HCT116 (cell line): ENCODE results near the gene CWC15. TPM values are rescaled to one million over a fixed set of nuclear protein-coding genes. Genes with fewer than 3 reads are reported as not detected.

Source experiments
- ATAC-seq: fragments of 200-7000 bp; cut with Tn5 transposase; 2 replicates; pipeline ENCODE4 v1.9.1; 2020; ENCODE audit warnings: mild to moderate bottlenecking, moderate library complexity
- BruUV-seq: library from RNA; stranded (reverse); fragments of 400-500 nt; replicated peaks from 2 replicates; lab custom pipeline; 2021; lab: Mats Ljungman, UMichigan
- CTCF ChIA-PET: fragments of 300-600 bp; sonication (Branson Sonifier 250); formaldehyde crosslinking; loops from one replicate; lab custom pipeline; 2021; ENCODE audit warnings: antibody characterized with exemption; lab: Charles Lee
- POLR2A ChIA-PET: fragments of 300-600, 350-600 bp; sonication (Branson Sonifier 250); formaldehyde crosslinking; loops from one replicate; lab custom pipeline; 2021; ENCODE audit warnings: antibody characterized with exemption; lab: Charles Lee
- RAD21 ChIA-PET, 2 experiments: fragments of 300-600 bp; sonication (Branson Sonifier 250); formaldehyde crosslinking; loops; one replicate each; lab custom pipeline; 2023; ENCODE audit warnings: low total read pairs in 2 of 2; ENCODE audit not compliant: uncharacterized antibody in 2 of 2, unreplicated experiment in 2 of 2, low non-redundant PET in 1 of 2; lab: Charles Lee
- DNase-seq: peaks from one replicate; pipeline ENCODE4 v3.0.0-alpha.2; 2010; ENCODE audit warnings: low read depth, low spot score
- H2AFZ ChIP-seq: fragments of 200-600 bp; shearing (Covaris generic), sonication (generic); 2 replicates; pipeline ENCODE4 v1.6.1; 2017; ENCODE audit warnings: low read depth, mixed run types, mixed read lengths, antibody characterized with exemption, low read length; ENCODE audit not compliant: poor library complexity, severe bottlenecking
- H3K27ac ChIP-seq: 2 replicates; pipeline ENCODE4 v1.5.1; 2012; ENCODE audit warnings: low read depth, low read length
- H3K27me3 ChIP-seq: fragments of 200-600 bp; sonication (generic); 2 replicates; pipeline ENCODE4 v1.6.1; 2016; ENCODE audit warnings: mixed run types, low read length, mixed read lengths; ENCODE audit not compliant: insufficient read depth
- H3K36me3 ChIP-seq, 2 experiments: fragments of 200-500 bp in 1 of 2; fragments of 200-600 bp in 1 of 2; sonication (Bioruptor generic) in 1 of 2; sonication (generic) in 1 of 2; 2 replicates each; pipeline versions ENCODE4 v1.5.1 to v1.6.1; 2014 to 2016; ENCODE audit warnings: low read length in 2 of 2, inconsistent platforms in 1 of 2, mixed read lengths in 1 of 2, mixed run types in 1 of 2; ENCODE audit not compliant: insufficient read depth in 2 of 2, control insufficient read depth in 1 of 2
- H3K4me1 ChIP-seq, 2 experiments: fragments of 200-600 bp in 1 of 2; sonication (generic) in 1 of 2; 2 replicates each; pipeline versions ENCODE4 v1.5.1 to v1.6.1; 2012 to 2017; ENCODE audit warnings: low read length in 2 of 2, inconsistent platforms in 1 of 2, mild to moderate bottlenecking in 1 of 2, mixed read lengths in 1 of 2, mixed run types in 1 of 2, moderate library complexity in 1 of 2; ENCODE audit not compliant: insufficient read depth in 2 of 2, control insufficient read depth in 1 of 2
- H3K4me2 ChIP-seq: fragments of 200-600 bp; sonication (generic); 2 replicates; pipeline ENCODE4 v1.6.1; 2017; ENCODE audit warnings: mixed run types, low read length, mixed read lengths
- H3K4me3 ChIP-seq, 2 experiments: fragments of 200-600 bp in 1 of 2; sonication (generic) in 1 of 2; replicated peaks in 1 of 2; 2 replicates each; pipeline ENCODE4 v1.5.1; 2011 to 2016; ENCODE audit warnings: low read length in 2 of 2, control low read depth in 1 of 2, low read depth in 1 of 2, mild to moderate bottlenecking in 1 of 2, mixed read lengths in 1 of 2, mixed run types in 1 of 2
- H3K79me2 ChIP-seq: fragments of 200-600 bp; sonication (generic); 2 replicates; pipeline ENCODE4 v1.6.1; 2017; ENCODE audit warnings: mild to moderate bottlenecking, mixed run types, low read length, moderate library complexity, mixed read lengths; ENCODE audit not compliant: insufficient read depth
- H3K9ac ChIP-seq: fragments of 200-600 bp; sonication (generic); 2 replicates; pipeline ENCODE4 v1.6.1; 2016; ENCODE audit warnings: low read length, mixed read lengths
- H3K9me2 ChIP-seq: fragments of 200-600 bp; sonication (generic), shearing (Covaris generic); 2 replicates; pipeline ENCODE4 v1.6.1; 2017; ENCODE audit warnings: mixed run types, mild to moderate bottlenecking, moderate library complexity; ENCODE audit not compliant: insufficient read depth
- H3K9me3 ChIP-seq, 2 experiments: fragments of 200-500 bp in 1 of 2; fragments of 200-600 bp in 1 of 2; sonication (Bioruptor generic) in 1 of 2; sonication (generic) in 1 of 2; 2 replicates each; pipeline ENCODE4 v1.6.1; 2014 to 2017; ENCODE audit warnings: low read length in 2 of 2, mixed read lengths in 2 of 2, inconsistent platforms in 1 of 2, low read depth in 1 of 2, mild to moderate bottlenecking in 1 of 2, mixed run types in 1 of 2, moderate library complexity in 1 of 2; ENCODE audit not compliant: control insufficient read depth in 1 of 2, insufficient read depth in 1 of 2
- H4K20me1 ChIP-seq: fragments of 200-600 bp; sonication (generic), shearing (Covaris generic); 2 replicates; pipeline ENCODE4 v1.6.1; 2017; ENCODE audit warnings: mixed run types, mild to moderate bottlenecking, moderate library complexity; ENCODE audit not compliant: insufficient read depth
- ATF3 ChIP-seq: IDR thresholded peaks from 2 replicates; pipeline ENCODE4 v1.6.1; 2012
- CBX3 ChIP-seq: IDR thresholded peaks from 2 replicates; pipeline ENCODE4 v1.6.1; 2012; ENCODE audit warnings: low read depth
- CEBPB ChIP-seq: IDR thresholded peaks from 2 replicates; pipeline ENCODE4 v1.6.1; 2012; ENCODE audit warnings: low read depth
- CTCF ChIP-seq, 3 experiments: fragments of 200-600 bp in 1 of 3; sonication (generic) in 1 of 3; IDR thresholded peaks in 2 of 3; conservative IDR thresholded peaks in 1 of 3; 2 replicates each; pipeline ENCODE4 v1.5.1; 2012 to 2017; ENCODE audit warnings: low read depth in 2 of 3, low read length in 2 of 3, antibody characterized with exemption in 1 of 3, borderline replicate concordance in 1 of 3, control low read depth in 1 of 3, mild to moderate bottlenecking in 1 of 3, mixed read lengths in 1 of 3, mixed run types in 1 of 3, moderate library complexity in 1 of 3; ENCODE audit not compliant: insufficient read depth in 1 of 3
- EGR1 ChIP-seq: IDR thresholded peaks from 2 replicates; pipeline ENCODE4 v1.6.1; 2012; ENCODE audit warnings: low read depth
- ELF1 ChIP-seq: IDR thresholded peaks from 2 replicates; pipeline ENCODE4 v1.6.1; 2012; ENCODE audit warnings: low read depth, borderline replicate concordance
- EZH2 ChIP-seq: fragments of 200-600 bp; sonication (generic); IDR thresholded peaks from 2 replicates; pipeline ENCODE4 v1.6.1; 2017; ENCODE audit warnings: antibody characterized with exemption, mixed run types
- EZH2phosphoT487 ChIP-seq: fragments of 200-600 bp; IDR thresholded peaks from 2 replicates; pipeline ENCODE4 v1.6.1; 2018; ENCODE audit warnings: antibody characterized with exemption, borderline replicate concordance
- FOSL1 ChIP-seq: IDR thresholded peaks from 2 replicates; pipeline ENCODE4 v1.6.1; 2012; ENCODE audit warnings: low read depth
- JUND ChIP-seq: IDR thresholded peaks from 2 replicates; pipeline ENCODE4 v1.6.1; 2012
- MAX ChIP-seq: IDR thresholded peaks from 2 replicates; pipeline ENCODE4 v1.6.1; 2012
- POLR2A ChIP-seq: IDR thresholded peaks from 2 replicates; pipeline ENCODE4 v1.7.0; 2011; ENCODE audit warnings: borderline replicate concordance; ENCODE audit not compliant: insufficient read depth, insufficient read length; ENCODE audit errors: extremely low read depth
- POLR2AphosphoS5 ChIP-seq: IDR thresholded peaks from 2 replicates; pipeline ENCODE4 v1.6.1; 2011; ENCODE audit warnings: mild to moderate bottlenecking, low read depth, low read length, moderate library complexity
- RAD21 ChIP-seq: IDR thresholded peaks from 2 replicates; pipeline ENCODE4 v1.6.1; 2012; ENCODE audit warnings: low read depth, mild to moderate bottlenecking
- REST ChIP-seq: IDR thresholded peaks from 2 replicates; pipeline ENCODE4 v1.6.1; 2012; ENCODE audit warnings: low read depth
- SIN3A ChIP-seq: IDR thresholded peaks from 2 replicates; pipeline ENCODE4 v1.6.1; 2012; ENCODE audit warnings: low read depth
- SP1 ChIP-seq: IDR thresholded peaks from 2 replicates; pipeline ENCODE4 v1.6.1; 2012; ENCODE audit warnings: low read depth
- YY1 ChIP-seq: IDR thresholded peaks from 2 replicates; pipeline ENCODE4 v1.6.1; 2011; ENCODE audit warnings: low read length, low read depth, moderate library complexity, mild to moderate bottlenecking; ENCODE audit not compliant: insufficient replicate concordance; ENCODE audit errors: extremely low read depth
- ZBTB33 ChIP-seq: IDR thresholded peaks from 2 replicates; pipeline ENCODE4 v1.6.1; 2011; ENCODE audit warnings: mild to moderate bottlenecking, low read length, moderate library complexity; ENCODE audit not compliant: insufficient replicate concordance; ENCODE audit errors: extremely low read depth
- ZNF274 ChIP-seq: fragments of 200-500 bp; sonication (Bioruptor generic); IDR thresholded peaks from 2 replicates; pipeline ENCODE4 v1.6.1; 2014; ENCODE audit warnings: mild to moderate bottlenecking, low read depth, low read length, inconsistent platforms
- intact Hi-C: fragments of 100-400 bp; cut with micrococcal nuclease; formaldehyde crosslinking; loops from 2 replicates; pipeline ENCODE4 v1.10.0; 2022
- total RNA-seq: library from RNA; stranded (reverse); gene quantifications from one replicate; pipeline ENCODE4 v1.2.1, GENCODE V29; 2021; ENCODE audit not compliant: unreplicated experiment

CWC15 gene
- total RNA-seq, 1 experiment from 2014 or later, result 47.6 TPM

- no peaks in the 10 kb centered on the region for H4K20me1 ChIP-seq
- no peak overlapping the region for H3K4me2 ChIP-seq
- no peaks in the 10 kb centered on the region for H3K9me3 ChIP-seq
- ChIA-PET POLR2A (no interaction called here), RAD21 (no interaction called here), CTCF (no interaction called here)
- no peaks in the 10 kb centered on the region for H3K4me1 ChIP-seq
- intact Hi-C loops, result no loop called here
- no peak overlapping the region for H3K27ac ChIP-seq
- no peaks in the 10 kb centered on the region for H3K9me2 ChIP-seq
- DNase-seq, result no peak
- no peak overlapping the region for H2AFZ ChIP-seq
- TF ChIP-seq EZH2, result no peak
- no peak for TF ChIP-seq FOSL1
- TF ChIP-seq REST, result no peak
- TF ChIP-seq ELF1, result no peak
- TF ChIP-seq EGR1, result no peak
- TF ChIP-seq ZNF274, result no peak
- TF ChIP-seq RAD21, result no peak
- no peak for TF ChIP-seq POLR2A
- no peak for TF ChIP-seq EZH2phosphoT487
- no peak for TF ChIP-seq CBX3
- TF ChIP-seq ATF3, result no peak
- no peak for TF ChIP-seq YY1
- TF ChIP-seq CEBPB, result no peak
- no peak for TF ChIP-seq JUND
- TF ChIP-seq MAX, result no peak
- no peak for TF ChIP-seq SP1
- TF ChIP-seq ZBTB33, result no peak
- TF ChIP-seq SIN3A, result no peak
- no peak for TF ChIP-seq POLR2AphosphoS5
- no peak for TF ChIP-seq CTCF (IDR thresholded peaks at IDR 0.05 in 2 of 3, conservative IDR thresholded peaks at IDR 0.05 in 1 of 3; ENCODE audit: borderline replicate concordance in 1 of 3, insufficient read depth in 1 of 3, low read depth in 2 of 3, low read length in 2 of 3)
- H3K27me3 ChIP-seq, result no peaks in the 10 kb centered on the region
- H3K4me3 ChIP-seq, result no peak overlapping the region
- BruUV-seq, result no TSS peak
- no peaks in the 10 kb centered on the region for H3K79me2 ChIP-seq
- H3K36me3 ChIP-seq, result no peaks in the 10 kb centered on the region
- H3K9ac ChIP-seq, result no peak overlapping the region
- ATAC-seq, result no peak
Observed at GRCh38 chr11:94920311-94920710, 53.0 kb downstream of the CWC15 start.
